GM10847 (cell line): ENCODE results near the gene ABCA12.

ENCODE experiments used
- POLR2A ChIP-seq: IDR thresholded peaks from 2 replicates; pipeline ENCODE4 v1.6.1; 2011; ENCODE audit not compliant: insufficient read length; ENCODE audit errors: extremely low read depth

ABCA12 gene

GRCh38 chr2:215022910-215023309 is 115.5 kb downstream of the ABCA12 start:
- TF ChIP-seq POLR2A = no peak

DNA sequence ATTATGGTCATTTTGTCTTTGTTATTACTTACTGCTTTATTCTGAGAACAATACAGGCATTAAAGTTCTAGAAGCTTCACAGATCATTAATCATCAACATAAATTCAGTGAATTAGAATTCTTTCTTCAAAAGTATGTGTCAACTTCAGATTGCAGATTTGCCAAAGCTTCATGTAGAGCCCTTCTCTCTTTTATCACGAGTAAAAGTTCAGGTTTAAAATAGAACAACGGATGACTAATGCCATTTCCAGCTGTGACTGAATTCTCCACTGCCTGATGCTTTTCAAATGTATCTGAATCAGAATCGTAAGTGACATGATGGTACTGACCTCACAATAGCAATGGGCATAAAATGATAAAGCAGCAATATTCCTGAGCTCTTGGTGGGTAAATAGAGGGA is 116.0 kb downstream of the ABCA12 start:
- no peak for TF ChIP-seq POLR2A

DNA sequence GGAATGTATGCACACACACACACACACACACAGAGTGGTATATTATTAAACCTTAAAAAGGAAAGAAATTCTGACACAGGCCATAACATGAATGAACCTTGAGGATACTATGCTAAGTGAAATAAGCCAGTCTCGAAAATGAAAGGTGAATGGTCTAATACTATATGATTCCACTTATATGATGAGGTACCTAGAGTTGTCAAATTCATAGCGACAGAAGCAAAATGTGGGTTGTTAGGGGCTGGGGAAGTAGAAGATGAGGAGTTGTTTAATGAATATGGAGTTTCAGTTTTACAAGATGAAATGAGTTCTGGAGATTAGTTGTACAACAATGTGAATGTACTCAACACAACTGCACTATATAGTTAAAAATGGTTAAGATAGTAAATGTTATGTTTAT is 118.1 kb downstream of the ABCA12 start:
- no peak for TF ChIP-seq POLR2A

DNA sequence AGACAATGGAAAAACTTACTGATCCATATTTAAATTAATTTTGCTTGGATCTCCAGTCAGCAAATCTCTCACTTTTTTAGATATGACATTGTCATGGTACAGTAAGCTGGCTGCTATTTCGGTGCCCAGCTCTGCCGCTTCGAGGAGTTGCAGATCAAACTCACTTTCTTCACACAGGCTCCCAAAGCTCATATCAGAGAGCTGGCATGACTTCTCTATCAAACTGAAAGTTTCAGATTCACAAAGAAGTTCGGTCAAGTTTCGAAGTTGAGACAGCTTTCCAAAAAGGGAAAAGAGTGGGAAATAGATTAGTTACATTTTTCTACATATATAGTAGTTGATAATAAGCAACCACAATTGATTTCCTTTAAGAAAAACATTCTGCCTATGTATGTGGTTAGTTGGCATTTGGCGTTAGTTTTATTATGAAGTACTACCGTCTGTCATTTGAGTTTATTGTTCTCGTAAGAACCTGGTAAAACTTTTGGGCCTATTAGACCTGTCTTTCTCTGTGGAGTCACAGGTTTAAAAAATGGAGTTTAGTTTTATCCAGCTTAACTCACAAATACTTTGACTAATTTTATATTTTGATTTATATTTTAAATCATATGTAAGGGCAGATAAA is 118.8 kb downstream of the ABCA12 start:
- no peak for TF ChIP-seq POLR2A

GRCh38 chr2:215019085-215019484 is 119.3 kb downstream of the ABCA12 start:
- TF ChIP-seq POLR2A = no peak

- no peak for TF ChIP-seq POLR2A
Measured at GRCh38 chr2:215015421-215015820, 123.0 kb downstream of the ABCA12 start.

DNA sequence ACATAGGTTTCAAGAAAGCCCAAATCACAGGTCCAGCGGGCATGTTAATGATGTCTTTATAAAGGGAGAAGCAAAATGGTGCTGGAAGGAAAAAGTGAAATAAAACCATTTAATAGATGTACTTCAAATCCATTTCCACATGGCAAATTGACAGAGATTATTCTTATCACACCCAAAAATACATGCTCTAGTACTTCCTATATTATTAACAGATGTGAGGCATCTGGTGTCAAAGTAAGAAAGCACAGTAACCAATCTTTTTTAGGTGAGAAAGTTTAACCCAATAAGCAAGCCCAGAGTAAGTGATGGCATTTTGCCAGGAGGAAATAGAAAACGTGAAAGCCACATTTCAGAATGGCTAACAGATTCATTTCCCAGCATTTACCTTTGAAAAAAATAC is 128.0 kb downstream of the ABCA12 start:
- no peak for TF ChIP-seq POLR2A

- no peak for TF ChIP-seq POLR2A
Measured at GRCh38 chr2:215003001-215003400, 135.4 kb downstream of the ABCA12 start.

DNA sequence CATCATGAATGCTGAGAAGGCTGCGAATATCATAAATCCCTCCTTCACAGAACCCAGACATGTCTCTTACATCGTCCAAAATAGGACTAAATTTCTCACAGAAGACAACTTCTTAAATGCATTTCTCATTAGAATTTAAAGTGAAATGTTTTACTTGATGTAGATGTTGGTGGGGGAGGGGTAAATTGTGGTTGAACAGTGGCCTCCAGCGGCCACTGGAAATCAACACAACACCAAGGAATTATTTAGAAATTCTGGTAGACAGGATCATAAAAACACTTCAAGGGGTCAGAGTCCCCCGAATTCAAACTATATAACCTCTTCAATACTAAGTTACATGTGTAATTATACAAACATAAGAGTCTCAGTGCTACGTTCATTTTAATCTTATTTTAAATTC is 135.9 kb downstream of the ABCA12 start:
- no peak for TF ChIP-seq POLR2A

GRCh38 chr2:215000721-215001120 is 137.7 kb downstream of the ABCA12 start:
- TF ChIP-seq POLR2A = no peak

DNA sequence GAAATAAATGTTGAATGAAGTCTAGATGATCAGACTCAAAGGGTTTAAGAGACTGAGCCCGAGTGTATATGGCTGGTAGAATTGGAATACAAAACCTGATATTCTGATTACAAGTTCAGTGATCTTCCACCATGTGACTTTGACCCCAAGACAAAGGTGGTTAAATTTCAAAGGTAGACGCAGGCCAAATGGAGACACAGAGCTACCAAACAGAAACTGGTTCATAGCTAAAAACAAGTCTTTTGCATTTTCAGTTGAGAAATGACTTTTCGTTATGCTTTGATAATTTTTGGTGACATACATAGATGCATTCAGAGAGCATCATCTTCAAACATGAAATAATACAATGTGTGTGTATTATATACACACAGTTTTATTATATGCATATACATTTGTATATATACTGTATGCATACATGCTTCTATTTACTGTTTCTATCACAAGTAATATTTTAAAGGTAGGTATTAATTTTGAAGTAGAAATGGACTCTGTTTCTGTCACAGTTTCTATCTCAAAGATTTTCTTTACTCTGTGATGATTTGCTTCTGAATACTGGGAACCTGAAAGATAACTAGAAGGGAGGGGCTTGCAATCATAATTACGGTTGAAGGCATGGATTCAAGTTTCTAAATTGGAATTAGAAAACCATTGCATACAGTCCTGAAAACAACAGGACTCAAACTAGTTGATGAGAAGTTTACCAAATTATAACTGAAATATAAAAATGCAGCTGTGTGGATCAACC is 142.3 kb downstream of the ABCA12 start:
- TF ChIP-seq POLR2A = no peak

- no peak for TF ChIP-seq POLR2A
Measured at GRCh38 chr2:214995409-214995808, 143.0 kb downstream of the ABCA12 start.

DNA sequence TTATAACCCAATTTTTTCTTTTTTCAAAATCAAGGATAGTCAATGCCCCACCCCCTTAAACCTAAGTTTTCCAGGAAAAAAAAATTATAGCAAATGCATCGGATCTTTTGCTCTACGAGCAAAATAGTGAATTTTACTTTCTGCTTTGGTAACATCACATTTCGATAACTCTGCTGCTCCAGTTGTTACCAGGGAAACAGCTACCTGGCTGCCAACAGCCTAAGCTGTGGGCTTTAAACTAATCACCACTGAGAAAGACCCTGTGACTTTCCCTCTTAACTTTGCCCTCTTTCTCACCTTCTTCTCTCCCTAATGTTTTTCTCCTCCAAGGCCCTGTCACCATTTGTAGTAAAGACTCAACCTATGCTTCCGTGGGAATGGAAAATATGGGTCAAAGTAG is 145.5 kb downstream of the ABCA12 start:
- TF ChIP-seq POLR2A = no peak

DNA sequence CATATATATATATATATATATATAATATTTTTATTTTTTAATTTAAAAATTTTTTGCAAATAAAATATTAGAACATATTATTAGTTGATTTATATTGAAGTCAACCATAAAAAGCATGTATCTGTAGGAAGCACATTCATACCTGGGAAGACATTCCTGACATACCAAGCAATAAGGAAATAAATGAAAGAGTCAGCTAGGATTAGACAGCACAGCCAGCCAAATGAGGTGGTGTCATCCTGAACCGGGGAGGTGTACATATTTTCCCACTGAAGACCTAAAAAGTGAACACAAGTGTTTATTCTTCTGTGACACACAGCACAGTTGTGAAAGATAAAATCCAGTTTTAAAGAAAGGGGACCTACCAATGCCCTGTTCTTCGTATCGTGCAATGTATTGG is 149.2 kb downstream of the ABCA12 start:
- no peak for TF ChIP-seq POLR2A

DNA sequence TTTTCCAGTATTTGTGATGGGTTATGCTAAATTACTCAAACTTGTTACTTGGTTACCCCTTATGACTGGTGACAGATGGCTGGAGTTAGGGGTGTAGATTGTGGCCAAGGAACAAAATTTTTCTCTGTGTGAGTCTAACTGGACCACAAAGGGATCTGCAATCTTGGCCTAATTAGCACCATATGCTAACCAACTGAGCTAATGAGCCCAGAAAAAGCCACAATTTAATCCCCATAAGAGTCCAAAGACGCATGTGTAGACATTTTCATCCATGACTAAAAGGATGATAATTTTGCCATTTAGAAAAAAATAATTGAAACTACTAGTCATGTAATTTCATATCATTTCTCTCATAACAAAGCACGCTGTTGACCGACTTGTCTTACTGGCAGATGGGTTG is 151.2 kb downstream of the ABCA12 start:
- no peak for TF ChIP-seq POLR2A

DNA sequence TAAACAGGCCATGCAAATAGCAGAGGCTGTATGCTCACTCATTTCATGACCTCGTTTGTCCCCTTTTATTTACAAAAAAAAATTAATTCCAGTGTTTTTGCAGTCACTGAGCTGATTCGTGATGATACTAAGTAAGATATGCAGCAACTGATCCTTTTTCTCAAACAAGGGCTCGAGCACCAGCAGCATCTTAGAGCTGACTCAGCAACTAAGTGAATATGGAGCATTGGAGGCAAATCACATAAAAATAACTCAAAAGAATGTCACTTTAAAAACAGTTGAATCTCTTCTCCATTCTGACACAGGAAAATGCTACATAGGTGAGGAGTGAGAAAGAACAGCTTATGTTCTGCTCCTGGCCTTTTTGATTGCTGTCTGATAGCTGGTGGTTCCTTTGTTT is 152.8 kb downstream of the ABCA12 start:
- no peak for TF ChIP-seq POLR2A

GRCh38 chr2:214966420-214966819 is 172.0 kb downstream of the ABCA12 start:
- TF ChIP-seq POLR2A = no peak
